Anterior cingulate cortex (tissue), 58 donors: ENCODE measurements around the gene TCP11.

Source experiments
- DNase-seq, 58 donors: peaks; one replicate each; lab custom pipeline; 2025; lab: John Stamatoyannopoulos, UW

TCP11 gene

DNA sequence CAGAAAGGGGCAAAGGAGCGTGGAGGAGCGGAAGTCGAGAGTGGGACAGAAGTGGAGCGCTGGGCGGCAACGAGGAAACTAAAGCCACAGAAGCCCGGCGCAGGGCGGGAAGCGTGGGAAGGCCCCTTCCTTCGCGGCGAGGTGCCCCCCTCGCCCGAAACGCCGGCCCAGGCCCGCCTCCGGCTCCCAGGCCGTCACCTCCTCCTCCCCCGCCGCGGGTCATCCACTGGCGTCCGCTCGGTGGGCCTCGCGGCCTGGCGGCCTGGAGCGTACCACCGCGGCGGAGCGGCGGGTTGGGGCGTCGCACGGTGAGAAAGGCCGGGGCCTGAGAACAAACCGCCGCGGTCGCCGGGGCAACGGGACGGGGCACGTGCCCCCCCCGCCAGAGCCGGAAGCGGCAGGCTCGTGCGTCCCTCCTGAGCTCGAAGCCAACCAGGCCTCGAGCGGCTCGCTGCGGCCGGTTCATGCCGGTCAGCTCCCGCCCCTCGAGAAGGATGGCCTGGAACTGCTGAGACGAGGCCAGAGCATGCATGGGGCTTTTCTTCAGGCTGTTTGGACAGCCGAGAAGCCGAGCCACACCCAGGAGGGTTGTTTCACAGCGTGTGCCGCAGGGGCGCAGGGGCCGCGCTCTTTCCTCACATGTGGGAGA, at the start of gene TCP11:
Gene TCP11, minus strand, starts transcription at position 333 of the 649 bp plus-strand sequence. CDS start 469 bp downstream, outside the sequence.
- DNase-seq: no peak

DNA sequence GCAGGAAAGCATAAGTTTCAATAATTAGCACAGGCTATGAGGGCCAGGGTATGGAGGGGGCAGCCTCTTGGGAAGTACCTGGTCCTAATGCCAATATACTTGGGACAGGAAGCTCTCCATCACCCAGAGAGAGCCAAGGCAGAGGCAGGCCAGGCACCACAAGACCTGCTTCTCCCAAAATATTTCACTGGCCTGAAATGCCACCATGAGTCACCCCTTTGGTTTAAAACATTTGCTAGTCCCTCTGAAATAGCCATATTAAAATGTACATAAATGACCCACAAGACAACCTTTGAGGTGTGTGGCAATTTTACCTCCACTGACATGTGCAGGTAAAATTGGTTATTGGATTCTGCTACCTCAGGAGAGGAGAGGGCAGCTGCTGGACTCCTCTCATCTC, 49.2 kb upstream of the TCP11 start:
- no peak for DNase-seq

DNA sequence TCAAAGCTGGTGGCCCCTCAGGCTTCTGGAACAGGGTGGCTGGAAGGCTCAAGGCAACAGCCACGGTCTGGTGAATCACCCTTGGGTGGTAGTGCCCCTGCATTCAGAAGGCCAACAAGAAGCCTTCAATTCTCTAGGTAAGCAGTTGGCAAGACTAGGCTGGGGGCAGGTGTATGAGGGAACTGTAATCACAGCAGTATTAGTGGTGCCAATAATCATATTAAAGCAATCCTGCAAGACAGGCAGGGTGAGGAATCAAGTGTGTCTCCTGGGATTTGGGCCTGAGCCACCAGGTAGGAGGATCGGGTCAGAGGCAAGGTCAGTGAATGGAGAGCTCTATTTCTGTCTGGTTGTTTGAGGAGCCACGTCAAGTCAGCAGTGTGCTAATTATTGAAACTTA, 47.7 kb upstream of the TCP11 start:
- no peak for DNase-seq

DNA sequence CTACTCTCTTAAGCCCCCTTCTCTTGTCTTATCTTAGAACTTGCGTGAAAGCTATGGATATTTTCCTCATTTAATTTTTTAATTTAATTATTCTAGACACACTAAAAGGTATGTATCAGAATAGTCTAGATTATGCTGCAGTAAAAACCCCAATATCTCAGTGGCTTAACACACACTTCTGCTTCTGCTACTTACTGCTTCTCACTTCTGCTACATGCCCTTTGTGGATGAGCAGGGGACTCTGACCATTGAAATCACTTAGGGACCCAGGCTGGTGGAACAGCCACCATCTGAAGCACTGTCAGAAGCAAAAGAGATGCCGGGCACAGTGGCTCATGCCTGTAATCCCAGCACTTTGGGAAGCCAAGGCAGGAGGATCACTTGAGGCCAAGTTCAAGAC, 45.4 kb upstream of the TCP11 start:
- no peak for DNase-seq

DNA sequence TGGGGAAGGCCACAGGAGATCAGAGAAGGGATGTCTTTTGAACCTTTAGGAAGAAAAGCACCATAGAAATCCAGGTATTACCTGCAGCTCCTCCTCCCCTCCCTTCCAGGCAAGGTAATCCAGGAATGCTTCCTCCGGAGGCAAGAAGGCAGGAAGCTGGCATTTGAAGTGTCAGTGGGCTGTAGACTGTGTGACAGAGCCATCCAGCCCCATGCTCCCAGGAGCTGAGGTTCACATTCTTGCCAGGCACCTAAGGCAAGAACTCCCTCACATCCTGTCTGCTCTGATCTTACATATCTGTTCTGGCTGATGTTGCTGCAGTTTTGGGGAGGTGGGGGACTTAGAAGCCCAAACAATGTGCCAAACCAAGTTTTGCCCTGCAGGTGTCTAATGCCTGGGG, 44.8 kb upstream of the TCP11 start:
- no peak for DNase-seq

DNA sequence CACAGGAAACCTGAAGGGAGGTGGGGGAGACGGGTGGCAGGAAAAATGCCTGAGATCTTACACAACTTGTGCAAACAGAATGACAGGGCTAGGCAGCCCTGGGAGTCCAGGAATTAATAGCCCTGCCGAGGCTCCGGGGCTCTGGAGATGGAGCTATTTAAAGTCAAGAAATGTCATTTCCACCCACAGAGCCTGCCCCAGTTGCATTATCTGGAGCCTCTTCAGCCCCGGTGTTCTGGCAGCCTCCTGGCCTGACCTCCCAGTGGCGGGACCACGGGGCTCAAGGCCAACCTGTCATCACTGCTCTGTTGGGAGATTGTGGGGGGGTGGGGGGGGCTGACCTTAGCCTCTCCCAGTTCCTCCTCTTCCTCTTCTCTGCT, 44.2 kb upstream of the TCP11 start:
- DNase-seq: no peak

DNA sequence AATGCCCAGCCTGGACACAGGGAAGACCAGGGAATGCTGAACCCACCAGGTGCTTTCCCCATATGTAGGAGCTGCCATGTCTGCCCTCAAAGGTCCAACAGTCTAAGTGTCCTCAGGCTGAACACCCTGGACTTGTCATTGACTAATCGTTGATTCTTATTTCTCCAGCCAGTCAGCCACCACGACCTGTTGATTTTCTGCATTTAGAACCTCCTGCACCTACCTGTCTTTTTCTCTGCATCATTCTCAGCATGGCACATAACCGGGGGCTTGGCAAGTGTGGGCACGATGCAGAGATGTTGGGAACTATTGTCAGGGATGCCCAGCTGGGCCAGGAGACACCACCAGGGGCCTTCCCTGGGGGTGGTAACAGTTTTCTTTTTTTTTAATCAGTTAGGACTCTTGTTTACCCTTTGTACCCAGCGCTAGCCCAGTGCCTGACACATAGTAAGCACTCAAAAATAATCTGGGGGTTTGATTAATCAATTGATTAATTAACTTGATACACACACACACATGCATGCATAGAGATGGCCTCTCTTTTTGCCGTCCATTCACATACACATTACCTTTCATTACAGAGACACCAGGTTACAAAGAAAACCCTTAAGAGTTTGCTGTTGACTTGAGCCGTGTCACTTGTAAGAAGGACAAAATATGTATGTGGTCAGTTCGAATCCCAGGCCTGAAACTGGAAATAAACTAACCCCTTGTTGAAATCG, 43.6 kb upstream of the TCP11 start:
- DNase-seq: no peak

DNA sequence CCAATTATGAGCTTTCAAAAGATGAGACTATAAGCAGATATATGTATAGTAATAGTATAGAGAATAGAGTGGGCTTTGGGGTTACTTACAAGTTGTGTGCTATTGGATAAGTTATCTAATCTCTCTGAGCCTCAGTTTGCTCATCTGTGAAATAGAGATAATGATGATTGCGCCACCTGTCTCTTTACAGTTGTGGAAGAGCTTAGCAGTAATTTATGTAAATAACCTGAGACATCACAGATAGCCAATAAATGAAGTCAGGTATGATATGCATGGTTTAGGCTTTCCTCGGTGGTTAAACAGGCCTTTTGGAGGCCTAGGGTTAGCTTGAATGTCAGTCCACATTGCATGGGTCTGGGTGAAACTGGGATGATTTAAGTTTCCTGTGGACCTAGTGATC, 42.8 kb upstream of the TCP11 start:
- no peak for DNase-seq

DNA sequence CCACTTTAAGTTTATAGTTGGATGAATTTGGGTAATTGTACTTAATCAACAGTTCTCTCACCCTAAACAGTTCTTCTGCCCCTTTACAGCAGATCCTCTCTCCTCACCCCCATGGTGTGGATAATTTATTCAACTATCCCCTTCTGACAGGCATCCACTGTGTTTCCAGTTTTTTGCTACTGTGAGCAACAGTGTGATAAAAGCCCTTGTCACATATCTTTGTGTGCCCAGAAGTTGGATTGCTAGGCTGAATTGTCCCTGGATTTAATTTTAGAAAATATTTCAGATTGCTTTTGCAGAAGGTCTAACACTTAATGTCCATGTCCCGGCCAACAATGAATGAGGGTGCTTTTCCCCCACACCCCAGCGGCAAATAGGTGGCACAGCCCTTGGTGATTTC, 42.1 kb upstream of the TCP11 start:
- no peak for DNase-seq

DNA sequence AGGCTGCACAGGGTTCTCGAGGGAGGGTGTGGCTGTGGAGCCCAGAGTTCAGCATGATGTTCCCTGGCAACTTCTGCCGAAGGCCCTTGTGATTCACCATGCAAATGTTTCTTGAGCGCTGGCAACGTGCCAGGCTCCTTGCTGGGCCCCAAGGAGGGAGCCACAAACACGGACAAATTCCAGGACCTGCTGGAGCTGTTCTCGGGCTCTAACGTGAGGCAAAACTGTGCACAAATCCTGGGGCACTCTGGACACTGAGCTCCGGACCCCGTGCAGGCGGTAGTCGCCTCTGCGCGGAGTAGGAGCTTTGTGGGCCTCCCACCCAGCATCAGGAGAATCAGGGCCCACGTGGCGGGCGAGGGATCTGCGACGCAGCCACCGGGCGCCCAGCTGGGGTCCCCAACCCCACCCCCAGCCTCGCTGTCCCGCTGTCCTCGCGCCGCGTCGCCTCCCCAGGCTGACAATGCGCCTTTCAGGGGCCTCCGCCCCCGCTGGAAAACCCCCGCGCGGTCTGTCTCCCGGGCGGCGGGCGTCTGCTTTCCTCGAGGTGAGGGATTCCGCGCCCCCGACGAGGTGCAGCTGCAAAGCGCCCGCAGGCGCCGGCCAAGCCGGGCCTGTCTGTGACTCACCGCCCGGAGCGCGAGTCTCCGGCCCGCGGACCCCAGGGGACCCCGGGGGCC, 40.9 kb upstream of the TCP11 start:
- peak in 2 of 58 donors; percentile 2 to 49 for DNase-seq

DNA sequence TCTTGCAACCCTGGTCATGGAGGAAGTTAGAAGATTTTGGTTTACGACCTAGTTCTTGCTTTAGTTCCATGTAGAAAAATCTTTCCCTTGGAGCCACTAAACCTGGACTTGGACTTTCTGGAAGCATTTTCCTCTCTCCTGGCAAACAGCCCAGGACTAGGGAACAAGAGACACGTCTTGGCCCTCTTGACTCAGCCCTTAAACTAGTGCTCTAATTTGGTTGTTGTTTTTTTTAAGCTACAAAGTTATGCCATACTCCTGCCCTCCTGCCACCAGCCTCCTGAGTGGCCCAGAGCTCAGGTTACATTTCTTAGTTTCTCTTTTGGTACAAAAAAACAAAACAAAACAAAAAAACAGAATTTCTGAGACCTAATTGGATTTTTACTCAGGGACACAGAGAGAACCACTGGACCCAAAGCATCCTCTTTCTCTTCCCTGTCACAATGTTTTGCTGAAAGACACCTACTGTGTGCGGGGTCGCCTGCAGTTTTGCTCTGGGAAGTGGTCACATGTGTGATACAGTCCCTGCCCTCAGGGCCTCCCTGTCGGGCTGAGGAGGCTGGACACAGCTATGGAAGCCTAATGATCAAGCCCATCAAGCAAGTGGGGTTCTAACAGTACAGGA, 40.3 kb upstream of the TCP11 start:
- DNase-seq: no peak

DNA sequence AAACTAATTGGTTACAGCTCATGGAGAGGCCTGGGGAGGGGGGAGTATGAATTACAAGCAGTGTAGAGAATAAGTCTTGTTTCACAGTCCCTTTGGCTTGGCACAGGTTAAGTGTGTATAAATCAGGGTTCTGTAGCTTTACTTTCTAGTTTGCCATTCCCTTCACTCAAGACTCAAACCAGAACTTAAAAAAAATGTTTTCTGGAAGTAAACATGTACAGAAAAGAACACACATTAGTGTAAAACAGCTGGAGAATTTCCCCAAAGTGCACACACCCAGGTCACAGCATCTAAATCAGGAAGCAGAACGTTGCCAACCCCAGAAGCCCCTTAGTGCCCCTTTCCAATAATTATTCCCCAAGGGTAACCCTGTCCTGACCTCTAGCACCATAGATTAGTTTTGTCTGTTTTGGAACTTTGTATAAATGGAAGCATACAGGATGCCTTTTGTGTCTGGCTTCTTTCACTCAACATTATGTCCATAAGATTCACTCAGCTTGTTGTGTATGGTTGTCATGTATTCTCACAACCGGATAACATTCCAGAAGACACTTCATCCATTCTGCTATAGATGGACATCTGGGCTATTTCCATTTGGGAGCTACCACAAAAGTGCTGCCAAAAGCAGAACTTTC, 38.9 kb upstream of the TCP11 start:
- no peak for DNase-seq

DNA sequence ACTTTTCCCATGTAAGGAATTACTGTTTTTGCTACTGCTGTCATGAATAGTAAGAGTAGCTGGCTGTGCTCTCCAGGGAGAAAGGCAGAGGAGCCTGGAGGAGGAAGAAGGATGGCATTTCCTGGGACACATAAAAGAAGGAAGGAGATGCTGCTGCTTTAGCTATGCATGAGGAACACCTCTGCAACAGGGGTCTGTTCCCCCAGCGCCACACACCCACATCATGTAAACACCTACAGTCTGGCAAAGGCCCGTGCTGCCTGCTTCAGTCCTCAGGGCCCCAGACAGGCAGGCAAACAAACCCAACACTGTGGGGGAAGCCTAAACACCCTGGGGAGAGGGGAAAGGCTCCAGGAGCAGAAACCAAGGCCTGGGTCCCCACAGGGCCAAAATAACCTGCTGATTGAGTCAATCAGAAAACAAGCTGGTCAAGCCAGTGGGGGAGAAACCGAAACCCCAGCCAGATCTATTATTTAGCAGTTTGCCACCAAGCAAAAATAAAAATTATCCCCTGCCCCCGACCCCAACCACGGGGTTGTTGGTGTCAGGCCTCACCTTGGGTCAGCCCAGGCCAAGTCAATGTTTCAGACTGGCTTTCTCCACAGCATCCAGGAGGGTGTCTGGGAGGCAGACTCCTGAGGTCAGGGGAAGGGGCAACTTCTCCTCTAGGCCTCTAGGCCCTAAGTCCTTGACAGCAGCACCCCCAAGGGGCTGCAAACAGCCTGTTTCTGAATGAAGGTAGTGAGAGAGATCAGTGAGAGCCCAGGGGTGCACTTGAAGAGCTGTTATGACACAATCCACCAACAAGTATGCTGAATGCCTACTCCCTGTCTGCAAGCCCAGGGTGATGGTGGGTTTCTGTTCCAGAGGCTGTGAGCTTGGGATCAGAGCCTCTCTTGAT, 38.0 kb upstream of the TCP11 start:
- DNase-seq: no peak

DNA sequence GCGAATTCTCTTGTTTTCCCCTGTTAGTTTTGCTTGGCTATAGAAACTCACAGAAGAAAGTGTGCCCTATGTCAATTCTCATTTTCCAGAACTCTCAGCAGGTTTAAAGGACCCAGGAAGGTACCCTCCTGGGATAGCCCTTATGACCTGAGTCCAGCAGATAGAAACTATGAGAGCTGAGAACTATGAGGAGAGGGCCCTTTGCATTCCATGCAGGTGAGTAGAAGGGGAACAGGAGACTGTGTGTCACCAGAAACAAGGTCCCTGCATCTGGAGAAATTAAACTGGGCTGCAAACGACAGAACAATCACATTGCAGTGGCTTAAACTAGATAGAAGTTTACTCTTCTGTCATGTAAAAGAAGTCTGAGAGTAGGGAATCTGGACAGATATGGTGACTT, 36.9 kb upstream of the TCP11 start:
- DNase-seq: no peak

DNA sequence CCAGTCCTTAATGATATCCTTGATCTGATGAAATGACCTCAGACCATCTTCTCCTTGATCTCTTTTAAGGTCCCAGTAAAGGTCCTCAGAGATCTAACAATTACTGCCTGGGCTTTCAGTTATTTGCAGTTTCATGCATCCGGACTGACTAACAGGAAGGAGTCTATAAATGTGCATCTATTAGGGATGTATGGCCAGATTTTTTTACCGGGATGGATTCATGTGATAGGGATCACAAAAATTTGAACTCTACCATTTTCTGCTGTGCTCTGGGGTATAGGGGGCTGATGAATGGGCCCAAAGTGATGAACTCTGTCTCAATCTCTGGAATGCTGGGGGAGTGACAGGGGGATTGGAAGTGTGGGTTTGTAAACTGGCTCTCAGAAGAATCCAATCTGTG, 36.5 kb upstream of the TCP11 start:
- DNase-seq: no peak

DNA sequence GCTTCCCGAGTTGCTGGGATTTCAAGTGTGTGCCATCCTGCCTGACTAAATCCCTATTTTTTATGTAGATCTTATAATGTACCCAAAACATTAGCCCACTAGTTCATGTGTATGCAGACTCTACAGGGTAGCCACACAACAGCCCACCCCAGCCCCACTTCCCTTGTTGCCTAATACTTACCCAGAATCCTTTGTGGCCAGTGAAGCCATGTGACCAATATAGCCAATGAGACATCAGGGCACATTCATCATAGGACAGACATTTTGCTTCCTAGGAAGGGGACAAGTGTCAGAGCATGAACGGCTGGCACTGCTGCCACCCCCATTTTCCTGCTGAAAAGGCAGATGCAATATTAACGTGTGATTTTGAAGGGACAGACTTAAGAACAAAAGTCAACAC, 36.0 kb upstream of the TCP11 start:
- no peak for DNase-seq

DNA sequence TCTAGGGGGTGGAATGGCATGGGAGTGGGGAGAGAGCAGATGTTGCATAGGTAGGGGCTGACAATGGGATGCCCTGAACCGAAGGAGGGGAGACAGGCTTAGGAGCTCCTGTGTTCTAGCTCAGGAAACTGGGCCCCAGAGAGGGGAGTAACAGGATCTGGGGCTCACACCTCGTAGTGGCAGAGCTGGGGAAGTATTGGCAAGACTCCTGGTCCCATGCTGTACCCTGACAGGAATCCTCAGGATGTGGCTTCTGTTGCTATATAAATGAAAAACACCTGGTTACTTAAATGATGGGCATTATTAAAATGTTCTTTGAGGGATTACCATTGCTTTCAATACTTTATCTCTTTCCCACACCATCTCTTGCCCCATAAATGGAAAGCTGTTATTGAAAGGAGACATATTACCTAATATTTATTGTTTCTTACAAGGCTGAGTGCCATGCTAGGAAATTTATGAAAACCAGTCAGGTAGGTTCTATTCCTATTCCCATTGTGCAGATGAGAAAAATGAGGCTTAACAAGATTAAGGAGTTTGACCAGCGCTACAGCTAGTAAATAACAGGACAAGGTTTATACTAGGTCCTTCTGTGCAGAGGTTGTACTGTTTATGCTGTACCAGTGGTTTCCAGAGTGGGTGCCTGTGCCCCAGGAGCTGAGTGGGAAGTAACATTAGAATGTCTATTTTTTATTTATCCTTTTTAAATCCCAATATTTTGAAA, 35.3 kb upstream of the TCP11 start:
- DNase-seq: no peak

DNA sequence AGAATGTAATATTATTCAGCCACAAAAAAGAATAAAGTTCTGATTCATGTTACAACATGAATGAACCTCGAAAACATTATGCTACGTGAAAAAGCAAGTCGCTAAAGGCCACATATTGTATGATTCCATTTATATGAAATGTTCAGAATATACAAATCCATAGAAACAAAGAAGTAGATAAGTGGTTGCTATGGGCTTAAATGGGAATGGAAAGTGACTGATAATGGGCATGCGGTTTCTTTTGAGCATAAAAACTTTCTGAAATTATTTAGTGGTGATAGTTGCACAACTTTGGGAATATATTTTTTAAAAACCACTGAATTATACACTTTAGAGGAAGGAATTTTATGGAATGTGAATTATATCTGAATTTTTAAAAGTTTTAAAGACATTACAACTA, 33.4 kb upstream of the TCP11 start:
- DNase-seq: no peak

DNA sequence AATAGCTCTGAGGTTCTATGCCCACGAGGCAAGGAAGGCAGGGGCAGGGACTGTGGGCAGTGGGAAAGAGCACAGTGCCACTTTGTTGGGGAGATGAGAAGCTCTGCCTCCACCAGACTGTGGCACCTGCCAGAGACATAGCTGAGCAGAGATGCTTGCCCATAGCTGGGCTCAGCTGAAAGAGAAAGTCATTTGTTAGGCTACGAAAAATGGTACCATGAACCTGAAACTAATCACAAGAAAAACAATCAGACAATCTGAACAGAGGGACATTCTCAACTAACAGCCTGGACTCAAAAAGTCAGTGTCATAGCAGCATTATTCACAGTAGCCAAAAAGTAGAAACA, 32.9 kb upstream of the TCP11 start:
- DNase-seq: no peak
